ENCODE results near the gene SLC16A4.

- TF ChIP-seq CTCF (IDR thresholded peaks at IDR 0.05; ENCODE audit: poor library complexity) (no peak), EZH2phosphoT487 (IDR thresholded peaks at IDR 0.05; ENCODE audit: low read depth, severe bottlenecking, unreplicated experiment) (no peak), EZH2 (IDR thresholded peaks at IDR 0.05; ENCODE audit: borderline replicate concordance) (no peak)
Measured at GRCh38 chr1:110387048-110387754, 3.6 kb downstream of the SLC16A4 start.

All from hepatocyte (in vitro differentiated cells).